ENCODE measurements around the gene EPHA10. TPM values are rescaled to one million over a fixed set of nuclear protein-coding genes. Genes with fewer than 3 reads are reported as not detected.

EPHA10 gene
- total RNA-seq, 2 donors from 2014 or later = 0.42 TPM; not detected in 1

DNA sequence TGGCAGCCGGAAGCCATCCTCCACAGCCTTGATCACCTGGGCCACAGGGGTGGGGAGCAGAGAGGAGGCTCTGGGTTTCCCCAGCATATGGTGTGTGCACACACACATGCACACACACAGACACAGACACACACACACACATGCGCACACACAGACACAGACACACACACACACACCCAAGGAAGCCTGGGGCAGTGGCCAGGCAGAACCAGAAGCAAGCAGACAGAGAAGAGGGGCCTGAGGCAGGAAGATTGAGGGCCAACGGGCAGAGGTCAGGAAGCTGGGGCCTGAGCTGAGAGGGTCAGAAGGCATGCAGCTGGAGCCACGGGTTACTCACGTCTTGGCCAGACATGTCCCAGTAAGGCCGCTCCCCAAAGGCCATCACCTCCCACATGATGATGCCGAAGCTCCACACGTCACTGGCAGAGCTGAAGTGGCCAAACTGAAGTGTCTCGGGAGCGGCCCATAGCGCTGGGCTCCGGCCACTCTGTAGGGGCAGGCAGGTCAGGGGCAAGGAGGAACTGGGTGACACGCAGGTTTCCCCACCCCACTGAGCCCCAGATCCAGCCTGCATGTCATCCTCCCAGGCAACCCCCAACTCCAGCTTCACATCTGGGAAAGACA, 45.2 kb downstream of the EPHA10 start:
- TF ChIP-seq, protein P1, sequence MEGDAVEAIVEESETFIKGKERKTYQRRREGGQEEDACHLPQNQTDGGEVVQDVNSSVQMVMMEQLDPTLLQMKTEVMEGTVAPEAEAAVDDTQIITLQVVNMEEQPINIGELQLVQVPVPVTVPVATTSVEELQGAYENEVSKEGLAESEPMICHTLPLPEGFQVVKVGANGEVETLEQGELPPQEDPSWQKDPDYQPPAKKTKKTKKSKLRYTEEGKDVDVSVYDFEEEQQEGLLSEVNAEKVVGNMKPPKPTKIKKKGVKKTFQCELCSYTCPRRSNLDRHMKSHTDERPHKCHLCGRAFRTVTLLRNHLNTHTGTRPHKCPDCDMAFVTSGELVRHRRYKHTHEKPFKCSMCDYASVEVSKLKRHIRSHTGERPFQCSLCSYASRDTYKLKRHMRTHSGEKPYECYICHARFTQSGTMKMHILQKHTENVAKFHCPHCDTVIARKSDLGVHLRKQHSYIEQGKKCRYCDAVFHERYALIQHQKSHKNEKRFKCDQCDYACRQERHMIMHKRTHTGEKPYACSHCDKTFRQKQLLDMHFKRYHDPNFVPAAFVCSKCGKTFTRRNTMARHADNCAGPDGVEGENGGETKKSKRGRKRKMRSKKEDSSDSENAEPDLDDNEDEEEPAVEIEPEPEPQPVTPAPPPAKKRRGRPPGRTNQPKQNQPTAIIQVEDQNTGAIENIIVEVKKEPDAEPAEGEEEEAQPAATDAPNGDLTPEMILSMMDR (conservative IDR thresholded peaks at IDR 0.05) = no peak
- Histone ChIP-seq H3K9ac (ENCODE audit: extremely low read depth, low read length, poor library complexity, severe bottlenecking) (no peak overlapping the region), H3K36me3 (ENCODE audit: control insufficient read depth, insufficient read depth, low read length) (no peaks in the 10 kb centered on the region), H3K27me3 (ENCODE audit: control insufficient read depth, insufficient read depth, low read length, poor library complexity, severe bottlenecking) (no peaks in the 10 kb centered on the region), H3K4me1 (ENCODE audit: control insufficient read depth, insufficient read depth, low read length) (no peaks in the 10 kb centered on the region), H3K4me3 (ENCODE audit: low read length) (no peak overlapping the region), H3K9me3 (ENCODE audit: control insufficient read depth, low read length) (no peaks in the 10 kb centered on the region), H3K27ac (ENCODE audit: low read depth, low read length) (no peak overlapping the region)
- no peak overlapping the region for H3K4me3 Mint-ChIP-seq
- H3K27me3 Mint-ChIP-seq (ENCODE audit: insufficient read depth) = peaks cover 6% of the 10 kb centered on the region
- H3K9me3 Mint-ChIP-seq = no peaks in the 10 kb centered on the region
- peaks cover 12% of the 10 kb centered on the region for H3K4me1 Mint-ChIP-seq
- DNase-seq = peak; percentile 31
- no peak overlapping the region for H3K27ac Mint-ChIP-seq
- H3K36me3 Mint-ChIP-seq (ENCODE audit: low read depth) = no peaks in the 10 kb centered on the region
- 93% methylated on average over 7 to 13 of the region's 13 CpGs for WGBS, 2 experiments (ENCODE audit: insufficient coverage in 1 of 2, insufficient read length in 1 of 2)

DNA sequence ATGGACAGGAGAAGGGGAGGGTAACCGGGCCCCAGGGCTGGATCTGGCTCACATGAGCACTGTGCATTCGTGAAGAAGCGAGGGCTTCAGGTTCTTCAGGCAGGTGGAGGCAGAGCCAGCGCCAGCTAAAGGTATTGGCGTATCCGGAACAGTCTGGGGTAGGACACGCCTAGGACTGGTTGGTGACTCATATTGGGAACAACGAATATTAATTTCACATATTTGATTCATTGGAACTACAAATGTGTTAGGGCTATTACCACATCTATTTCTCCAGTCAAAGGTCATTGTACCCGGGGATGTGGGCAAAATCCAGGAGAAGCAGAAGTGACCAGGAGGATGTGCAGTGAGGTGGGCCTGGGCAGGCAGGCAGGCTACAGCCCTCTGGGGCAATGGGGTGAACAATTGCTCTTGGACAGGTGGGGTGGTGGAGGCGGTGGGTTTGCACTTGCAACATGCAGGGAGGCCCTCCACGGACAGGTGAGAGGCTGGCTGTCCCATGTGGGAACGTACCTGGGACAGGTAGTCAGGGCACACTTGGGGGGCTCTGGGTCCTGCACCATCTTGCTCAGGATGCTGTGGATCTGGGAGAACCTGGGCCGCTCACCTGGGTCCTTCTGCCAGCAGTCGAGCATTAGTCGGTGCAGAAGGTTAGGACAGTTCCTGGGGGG, 45.9 kb downstream of the EPHA10 start:
- no peak overlapping the region for H3K27ac ChIP-seq (ENCODE audit: low read depth, low read length)
- no peak overlapping the region for H3K4me3 ChIP-seq (ENCODE audit: low read length)
- Mint-ChIP-seq H3K9me3 (no peaks in the 10 kb centered on the region), H3K4me3 (no peak overlapping the region), H3K27ac (no peak overlapping the region), H3K27me3 (ENCODE audit: insufficient read depth) (peaks cover 6% of the 10 kb centered on the region), H3K36me3 (ENCODE audit: low read depth) (no peaks in the 10 kb centered on the region), H3K4me1 (peaks cover 9% of the 10 kb centered on the region)
- no peak for DNase-seq
- H3K36me3 ChIP-seq (ENCODE audit: control insufficient read depth, insufficient read depth, low read length) = no peaks in the 10 kb centered on the region
- WGBS, 2 experiments (ENCODE audit: insufficient coverage in 1 of 2, insufficient read length in 1 of 2) = 92 to 97% methylated on average over 11 to 15 of the region's 15 CpGs
- TF ChIP-seq, protein P1 (conservative IDR thresholded peaks at IDR 0.05) = no peak
- H3K27me3 ChIP-seq (ENCODE audit: control insufficient read depth, insufficient read depth, low read length, poor library complexity, severe bottlenecking) = no peaks in the 10 kb centered on the region
- H3K9ac ChIP-seq (ENCODE audit: extremely low read depth, low read length, poor library complexity, severe bottlenecking) = no peak overlapping the region
- H3K9me3 ChIP-seq (ENCODE audit: control insufficient read depth, low read length) = no peaks in the 10 kb centered on the region
- no peaks in the 10 kb centered on the region for H3K4me1 ChIP-seq (ENCODE audit: control insufficient read depth, insufficient read depth, low read length)

DNA sequence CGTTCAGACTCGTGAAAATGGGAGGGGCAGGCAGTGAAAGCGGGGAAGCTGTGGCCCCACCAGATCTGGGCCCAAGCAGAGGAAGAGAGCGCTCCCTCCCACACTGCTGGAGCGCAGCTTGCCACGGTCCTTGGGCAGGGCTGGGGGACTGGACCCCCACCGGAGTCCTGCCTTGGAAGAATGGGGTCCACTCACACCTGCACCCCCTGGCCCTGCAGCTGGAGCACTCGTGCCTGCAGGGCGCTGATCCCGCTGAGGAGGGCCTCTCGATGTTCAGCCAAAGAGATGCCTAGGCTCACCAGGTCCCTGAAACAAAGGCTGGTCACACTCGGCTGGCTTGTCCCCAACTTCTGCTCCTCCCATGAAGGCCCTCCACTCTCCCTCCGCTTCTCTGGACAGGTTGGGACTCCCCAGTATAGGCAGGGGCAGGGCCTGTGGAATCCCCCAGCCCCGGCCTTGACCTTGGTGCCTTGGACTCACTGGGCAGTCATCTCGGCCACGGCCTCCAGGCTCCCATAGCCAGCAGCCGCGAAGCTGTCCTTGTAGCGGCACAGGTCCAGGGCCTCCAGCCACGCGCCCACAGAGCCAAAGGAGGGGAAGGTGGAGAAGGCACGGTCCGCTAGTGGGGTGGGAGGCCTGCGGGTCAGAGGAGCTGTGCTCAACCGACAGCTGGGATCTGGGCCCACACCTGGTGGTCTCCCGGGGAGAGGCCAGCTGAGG, 46.6 kb downstream of the EPHA10 start:
- Histone ChIP-seq H3K4me3 (ENCODE audit: low read length) (no peak overlapping the region), H3K36me3 (ENCODE audit: control insufficient read depth, insufficient read depth, low read length) (no peaks in the 10 kb centered on the region), H3K27ac (ENCODE audit: low read depth, low read length) (no peak overlapping the region), H3K27me3 (ENCODE audit: control insufficient read depth, insufficient read depth, low read length, poor library complexity, severe bottlenecking) (no peaks in the 10 kb centered on the region), H3K9me3 (ENCODE audit: control insufficient read depth, low read length) (no peaks in the 10 kb centered on the region), H3K4me1 (ENCODE audit: control insufficient read depth, insufficient read depth, low read length) (no peaks in the 10 kb centered on the region), H3K9ac (ENCODE audit: extremely low read depth, low read length, poor library complexity, severe bottlenecking) (no peak overlapping the region)
- Mint-ChIP-seq H3K36me3 (ENCODE audit: low read depth) (no peaks in the 10 kb centered on the region), H3K27me3 (ENCODE audit: insufficient read depth) (peaks cover 6% of the 10 kb centered on the region), H3K9me3 (no peaks in the 10 kb centered on the region), H3K27ac (no peak overlapping the region), H3K4me3 (no peak overlapping the region), H3K4me1 (peaks cover 2% of the 10 kb centered on the region)
- DNase-seq = no peak
- TF ChIP-seq, protein P1 (conservative IDR thresholded peaks at IDR 0.05) = no peak
- 92 to 93% methylated on average over 18 to 26 of the region's 26 CpGs for WGBS, 2 experiments (ENCODE audit: insufficient coverage in 1 of 2, insufficient read length in 1 of 2)
